GM23338 (cell line): Measurements from ENCODE around the gene CYGB.

Experiments used
- CREB1 ChIP-seq: fragments of 250-450 bp; sonication (Bioruptor Pico); IDR thresholded peaks from 2 replicates; pipeline ENCODE4 v1.5.0; 2020; ENCODE audit warnings: low read depth, mild to moderate bottlenecking, moderate library complexity
- CTCF ChIP-seq, 2 experiments: fragments of 200-600 bp in 1 of 2; sonication (generic) in 1 of 2; conservative IDR thresholded peaks; 2 replicates each; pipeline versions ENCODE4 v1.5.1 to v1.6.1; 2016 to 2017; ENCODE audit warnings: antibody characterized with exemption in 2 of 2, low read depth in 2 of 2, mild to moderate bottlenecking in 2 of 2, moderate library complexity in 1 of 2
- ETS1 ChIP-seq: IDR thresholded peaks from 2 replicates; pipeline ENCODE4 v1.6.1; 2016; ENCODE audit warnings: antibody characterized with exemption
- EZH2 ChIP-seq: fragments of 200-600 bp; sonication (generic); IDR thresholded peaks from one replicate; pipeline ENCODE4 v1.8.0; 2017; ENCODE audit warnings: antibody characterized with exemption, mild to moderate bottlenecking, low read depth; ENCODE audit not compliant: unreplicated experiment
- EZH2phosphoT487 ChIP-seq: fragments of 200-600 bp; sonication (generic); IDR thresholded peaks from one replicate; pipeline ENCODE4 v1.8.1; 2018; ENCODE audit warnings: antibody characterized with exemption; ENCODE audit not compliant: unreplicated experiment
- JUNB ChIP-seq: IDR thresholded peaks from one replicate; pipeline ENCODE4 v1.6.1; 2016; ENCODE audit warnings: antibody characterized with exemption; ENCODE audit not compliant: unreplicated experiment
- NANOG ChIP-seq: IDR thresholded peaks from 2 replicates; pipeline ENCODE4 v1.6.1; 2016; ENCODE audit warnings: antibody characterized with exemption, borderline replicate concordance
- POLR2AphosphoS5 ChIP-seq: IDR thresholded peaks from 2 replicates; pipeline ENCODE4 v1.6.1; 2016; ENCODE audit warnings: antibody characterized with exemption, low read depth
- REST ChIP-seq: IDR thresholded peaks from one replicate; pipeline ENCODE4 v1.6.1; 2018; ENCODE audit warnings: antibody characterized with exemption; ENCODE audit not compliant: unreplicated experiment
- STAT1 ChIP-seq: IDR thresholded peaks from one replicate; pipeline ENCODE4 v1.6.1; 2016; ENCODE audit warnings: antibody characterized with exemption; ENCODE audit not compliant: unreplicated experiment
- ZNF114 ChIP-seq: fragments of 250-450 bp; sonication (Bioruptor Pico); IDR thresholded peaks from 2 replicates; pipeline ENCODE4 v1.5.0; 2020; ENCODE audit warnings: mild to moderate bottlenecking, moderate library complexity
- ZNF331 ChIP-seq: fragments of 250-450 bp; sonication (Bioruptor Pico); IDR thresholded peaks from 2 replicates; pipeline ENCODE4 v1.5.0; 2020; ENCODE audit warnings: low read depth, mild to moderate bottlenecking, moderate library complexity
- ZNF462 ChIP-seq: fragments of 250-450 bp; sonication (Bioruptor Pico); IDR thresholded peaks from 2 replicates; pipeline ENCODE4 v1.5.0; 2020; ENCODE audit warnings: mild to moderate bottlenecking, moderate library complexity

- TF ChIP-seq CTCF (conservative IDR thresholded peaks at IDR 0.05; ENCODE audit: low read depth in 2 of 2) (peak; percentile 57 to 58), EZH2 (no peak), ETS1 (no peak), CREB1 (no peak), JUNB (no peak), POLR2AphosphoS5 (no peak), REST (no peak), STAT1 (no peak), ZNF331 (no peak), EZH2phosphoT487 (no peak), NANOG (no peak), ZNF114 (CRISPR knock-in tag) (no peak), ZNF462 (CRISPR knock-in tag) (no peak)
Observed at GRCh38 chr17:76558198-76559095, 20.9 kb upstream of the CYGB start.
